ENCODE data around the gene TIGIT.

Gene TIGIT

DNA sequence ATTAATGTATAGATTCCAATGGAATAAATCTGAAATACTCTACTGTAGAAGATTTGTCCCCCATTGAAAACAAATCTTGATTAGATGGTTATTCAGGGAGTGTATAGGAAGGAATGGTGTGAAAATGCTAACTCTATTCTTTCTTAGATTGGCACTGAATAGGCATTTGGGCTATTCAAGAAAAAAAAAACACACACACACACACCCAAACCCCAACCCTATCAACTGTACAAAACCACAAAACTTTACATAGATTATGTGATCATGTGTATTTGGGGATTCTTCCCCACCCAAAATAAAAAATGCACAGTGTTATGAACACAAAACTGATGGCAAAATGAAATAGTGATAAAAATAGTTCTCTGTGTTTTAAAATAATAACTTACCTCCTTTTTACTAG, 61.8 kb downstream of the TIGIT start:
- DNase-seq: no peak

DNA sequence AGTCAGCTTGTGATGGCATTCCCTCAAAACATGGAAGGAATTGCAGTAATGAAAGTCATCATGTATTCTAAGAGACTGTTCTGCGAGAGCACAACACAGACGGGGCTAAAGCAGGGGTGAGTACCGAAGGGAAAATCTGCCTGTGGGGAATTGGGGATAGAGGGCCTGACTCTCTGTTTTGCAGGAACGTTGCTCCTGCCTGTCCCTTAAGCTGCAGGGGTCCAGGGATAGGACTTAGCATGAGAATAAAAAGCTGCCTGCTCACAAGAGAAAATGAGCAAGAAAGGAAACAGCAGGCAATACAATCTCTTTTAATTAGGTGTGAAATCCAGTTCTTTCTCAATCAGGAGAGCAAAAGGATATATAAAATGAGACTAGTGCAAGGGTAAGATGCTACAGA, 62.2 kb downstream of the TIGIT start:
- DNase-seq: no peak

DNA sequence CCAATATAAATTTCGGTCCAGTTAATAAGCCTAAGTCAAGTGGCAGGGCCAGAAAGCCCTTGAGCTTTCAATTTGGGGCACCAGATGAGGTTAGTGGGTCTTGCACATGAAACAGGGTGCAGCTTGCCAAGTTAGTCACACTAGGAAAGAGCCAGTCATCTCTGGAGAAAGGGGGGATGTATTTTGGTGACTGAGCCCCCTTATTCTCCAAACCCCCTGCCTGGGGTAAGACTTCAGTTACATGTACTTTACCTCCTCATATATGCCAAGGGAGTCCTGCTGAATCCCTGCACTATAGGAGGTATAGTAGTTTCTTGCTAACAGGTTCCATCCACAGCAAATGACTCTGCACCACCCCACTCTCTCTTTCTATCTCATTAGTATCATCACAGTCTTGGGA, 62.7 kb downstream of the TIGIT start:
- DNase-seq: no peak
